Naive thymus-derived CD4-positive, alpha-beta T cell (primary cell): ENCODE data around the gene EPO. TPM values are rescaled to one million over a fixed set of nuclear protein-coding genes. Genes with fewer than 3 reads are reported as not detected.
"Not testable (repeated sequence)": the region's sequence is repeated elsewhere in the genome, so short reads cannot be mapped to it uniquely, and the experiment has no call there.

Experiments used
- ATAC-seq: fragments of 150-1000 bp; cut with Tn5 transposase; 2 replicates; pipeline ENCODE4 v1.10.0; 2021; ENCODE audit warnings: mild to moderate bottlenecking, moderate library complexity
- CTCF ChIA-PET: fragments of 350-600 bp; sonication (Branson Sonifier 250); formaldehyde crosslinking; loops from one replicate; lab custom pipeline; 2021; ENCODE audit warnings: antibody characterized with exemption; lab: Charles Lee
- POLR2A ChIA-PET: fragments of 350-600 bp; sonication (Branson Sonifier 250); formaldehyde crosslinking; loops from one replicate; lab custom pipeline; 2021; ENCODE audit warnings: antibody characterized with exemption, inconsistent platforms; lab: Charles Lee
- DNase-seq, 9 donors: peaks; one replicate each; pipeline versions ENCODE4 v3.0.0 to v3.0.0-alpha.2; 2020 to 2022; ENCODE audit warnings: mixed read lengths in 1 of 9
- H3K27ac ChIP-seq: one replicate; pipeline ENCODE4 v1.7.0; 2013; ENCODE audit warnings: mild to moderate bottlenecking, low read depth, low read length, moderate library complexity
- H3K27me3 ChIP-seq, 2 donors: one replicate each; pipeline ENCODE4 v1.7.0; 2013; ENCODE audit warnings: low read length in 2 of 2, mild to moderate bottlenecking in 2 of 2, moderate library complexity in 2 of 2; ENCODE audit not compliant: control insufficient read depth in 2 of 2, insufficient read depth in 2 of 2
- H3K36me3 ChIP-seq, 3 experiments: 1 replicate in 2 of 3; 2 replicates in 1 of 3; pipeline ENCODE4 v1.7.0; 2013; ENCODE audit warnings: low read length in 3 of 3, mild to moderate bottlenecking in 3 of 3, moderate library complexity in 1 of 3; ENCODE audit not compliant: insufficient read depth in 3 of 3, control insufficient read depth in 2 of 3
- H3K4me1 ChIP-seq, 2 donors: one replicate each; pipeline ENCODE4 v1.7.0; 2013; ENCODE audit warnings: low read length in 2 of 2, mild to moderate bottlenecking in 2 of 2, moderate library complexity in 1 of 2; ENCODE audit not compliant: control insufficient read depth in 2 of 2, insufficient read depth in 2 of 2
- H3K4me3 ChIP-seq: 2 replicates; pipeline ENCODE4 v1.7.0; 2013; ENCODE audit warnings: mild to moderate bottlenecking, low read length
- H3K9me3 ChIP-seq, 3 experiments: 1 replicate in 2 of 3; 2 replicates in 1 of 3; pipeline ENCODE4 v1.7.0; 2013; ENCODE audit warnings: low read length in 3 of 3; ENCODE audit not compliant: control insufficient read depth in 2 of 3
- H3K27ac Mint-ChIP-seq, 9 donors: one replicate each; pipeline ENCODE4 v1.8.0; 2020 to 2022; ENCODE audit warnings: mixed read lengths in 9 of 9, mild to moderate bottlenecking in 8 of 9, moderate library complexity in 5 of 9, inconsistent platforms in 2 of 9
- H3K27me3 Mint-ChIP-seq, 5 donors: one replicate each; pipeline ENCODE4 v1.8.0; 2021 to 2022; ENCODE audit warnings: mixed read lengths in 5 of 5, mild to moderate bottlenecking in 1 of 5
- H3K36me3 Mint-ChIP-seq, 5 donors: one replicate each; pipeline ENCODE4 v1.8.0; 2020 to 2022; ENCODE audit warnings: mixed read lengths in 5 of 5, mild to moderate bottlenecking in 3 of 5, inconsistent platforms in 1 of 5
- H3K4me1 Mint-ChIP-seq, 7 donors: one replicate each; pipeline ENCODE4 v1.8.0; 2020 to 2022; ENCODE audit warnings: mixed read lengths in 7 of 7, mild to moderate bottlenecking in 3 of 7, inconsistent platforms in 1 of 7
- H3K4me3 Mint-ChIP-seq, 10 donors: one replicate each; pipeline ENCODE4 v1.8.0; 2020 to 2022; ENCODE audit warnings: mild to moderate bottlenecking in 10 of 10, mixed read lengths in 10 of 10, moderate library complexity in 6 of 10, inconsistent platforms in 2 of 10
- H3K9me3 Mint-ChIP-seq, 11 donors: one replicate each; pipeline ENCODE4 v1.8.0; 2020 to 2022; ENCODE audit warnings: mixed read lengths in 11 of 11, mild to moderate bottlenecking in 4 of 11, inconsistent platforms in 1 of 11, moderate library complexity in 1 of 11
- intact Hi-C, 2 donors: fragments of 100-400 bp; cut with micrococcal nuclease; formaldehyde crosslinking; loops; one replicate each; pipeline ENCODE4 v1.15.1; 2023
- polyA plus RNA-seq, 2 donors: library from polyadenylated mRNA; unstranded; fragments of 300-500 nt; fragmentation: Illumina TruSeq; gene quantifications; one replicate each; pipeline ENCODE4 v1.2.3, GENCODE V29; 2021
- total RNA-seq, 6 experiments: library from RNA in 5 of 6; stranded (reverse) in 5 of 6; gene quantifications; 1 replicate in 5 of 6; 2 replicates in 1 of 6; pipeline ENCODE4 v1.2.3 and lab custom pipeline; 2021 to 2026

The EPO gene
- total and polyA plus RNA-seq, 7 experiments from 2014 or later, result not detected

DNA sequence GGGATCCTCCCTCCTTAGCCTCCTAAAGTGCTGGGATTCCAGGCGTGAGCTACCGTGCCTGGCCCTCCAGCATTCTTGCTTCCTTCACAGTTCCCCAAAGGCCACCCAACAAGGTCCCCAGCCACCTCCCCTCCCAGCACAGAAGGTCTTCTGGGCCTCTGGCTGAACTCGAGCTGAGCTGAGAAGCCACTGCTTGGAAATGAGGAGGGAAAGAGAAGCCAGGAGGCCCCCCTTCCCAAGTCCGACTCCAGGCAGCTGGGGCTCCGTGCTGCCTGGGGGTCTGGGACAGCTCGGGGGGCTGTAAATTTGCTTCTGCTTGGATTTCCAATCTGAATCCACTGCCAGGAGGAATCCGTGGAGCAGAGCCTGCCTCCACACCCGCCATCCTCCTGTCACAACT is 5.5 kb upstream of the EPO start:
- Histone ChIP-seq H3K4me3 (no peak overlapping the region), H3K36me3 (no peaks in the 10 kb centered on the region), H3K27ac (no peak overlapping the region), H3K27me3 (no peaks in the 10 kb centered on the region), H3K4me1 (no peaks in the 10 kb centered on the region), H3K9me3 (no peaks in the 10 kb centered on the region)
- POLR2A ChIA-PET, result no interaction called here
- peaks cover 11 to 18% (median 16%) of the 10 kb centered on the region in 5 donors for H3K27me3 Mint-ChIP-seq
- H3K4me3 Mint-ChIP-seq, result no peak overlapping the region
- intact Hi-C loops, result no loop called here
- DNase-seq, result no peak
- H3K27ac Mint-ChIP-seq, result no peak overlapping the region
- H3K4me1 Mint-ChIP-seq, result peaks cover 0 to 7% (median under 1%) of the 10 kb centered on the region in 7 donors
- H3K36me3 Mint-ChIP-seq, result peaks cover 0 to 4% (median 0%) of the 10 kb centered on the region in 5 donors
- CTCF ChIA-PET, result no interaction called here
- H3K9me3 Mint-ChIP-seq, result peaks cover 0 to 20% (median 7%) of the 10 kb centered on the region in 11 donors
- no peak for ATAC-seq

DNA sequence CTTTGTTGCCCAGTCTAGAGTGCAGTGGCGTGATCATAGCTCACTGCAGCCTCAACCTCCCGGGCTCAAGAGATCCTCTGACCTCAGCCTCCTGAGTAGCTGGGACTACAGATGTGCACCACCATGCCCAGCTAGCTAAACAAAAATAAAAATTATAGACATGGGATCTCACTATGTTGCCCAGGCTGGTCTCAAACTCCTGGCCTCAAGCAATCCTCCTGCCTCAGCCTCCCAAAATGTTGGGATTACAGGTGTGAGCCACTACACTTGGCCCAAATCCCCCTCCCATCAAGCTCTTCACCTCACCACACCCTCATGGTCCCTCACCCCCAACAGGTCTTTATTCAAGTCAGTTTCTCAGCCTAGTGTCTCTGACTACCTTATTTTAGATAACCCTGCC is 3.2 kb upstream of the EPO start:
- H3K4me1 Mint-ChIP-seq, H3K27ac ChIP-seq, H3K27me3 ChIP-seq, H3K4me1 ChIP-seq, H3K4me3 ChIP-seq, ATAC-seq, DNase-seq, H3K4me3 Mint-ChIP-seq, intact Hi-C loops, H3K27ac Mint-ChIP-seq, H3K36me3 ChIP-seq, CTCF ChIA-PET, H3K9me3 ChIP-seq, H3K36me3 Mint-ChIP-seq: not testable (repeated sequence)
- POLR2A ChIA-PET, result interaction anchor here (0.6 kb wide), 1 partner anchor 153 kb away, joined by 4 read pairs; no protein-coding TSS in a partner anchor
- H3K27me3 Mint-ChIP-seq, result peaks cover 26 to 36% (median 33%) of the 10 kb centered on the region in 5 donors
- H3K9me3 Mint-ChIP-seq, result peaks cover 0 to 20% (median 7%) of the 10 kb centered on the region in 11 donors

DNA sequence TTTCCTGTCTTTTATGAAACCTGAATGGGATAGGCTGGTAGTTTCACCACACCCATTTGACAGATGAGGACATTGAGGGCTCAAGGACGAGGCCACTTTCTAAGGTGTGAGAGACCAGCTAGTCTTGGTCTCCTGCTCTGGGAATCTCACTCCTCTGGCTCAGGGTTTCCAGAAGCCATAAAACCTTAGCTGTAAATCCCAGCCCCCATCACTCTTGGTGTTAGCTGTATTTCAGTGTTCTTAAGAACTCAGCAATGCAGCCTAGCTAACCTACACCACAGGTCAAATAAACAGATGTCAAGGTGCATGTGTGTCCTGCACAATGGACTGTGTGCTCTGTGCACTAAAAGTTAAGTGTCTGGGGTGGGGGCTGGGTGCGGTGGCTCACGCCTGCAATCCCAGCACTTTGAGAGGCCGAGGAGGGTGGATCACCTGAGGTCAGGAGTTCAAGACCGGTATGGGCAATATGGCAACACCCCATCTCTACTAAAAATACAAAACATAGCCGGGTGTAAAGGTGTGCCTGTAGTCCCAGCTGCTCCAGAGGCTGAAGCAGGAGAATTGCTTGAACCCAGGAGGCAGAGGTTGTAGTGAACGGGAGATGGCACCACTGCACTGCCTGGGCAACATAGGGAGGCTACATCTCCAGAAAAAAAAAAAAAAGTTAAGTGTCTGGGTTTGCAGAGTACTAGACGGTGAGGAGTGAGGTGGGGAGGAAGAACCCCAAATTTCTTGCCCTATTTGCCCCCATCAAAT is 567 bp upstream of the EPO start:
- Histone ChIP-seq H3K4me1 (no peaks in the 10 kb centered on the region), H3K36me3 (no peaks in the 10 kb centered on the region), H3K4me3 (no peak overlapping the region), H3K27me3 (peaks cover 0 to 9% of the 10 kb centered on the region in 2 donors), H3K9me3 (no peaks in the 10 kb centered on the region), H3K27ac (no peak overlapping the region)
- Mint-ChIP-seq H3K9me3 (peaks cover 0 to 20% (median 8%) of the 10 kb centered on the region in 11 donors), H3K36me3 (peaks cover 0 to 4% (median 0%) of the 10 kb centered on the region in 5 donors), H3K4me3 (peak overlapping the region in 2 of 10 donors; percentile 14 to 70), H3K27ac (no peak overlapping the region), H3K4me1 (peaks cover 0 to 5% (median 2%) of the 10 kb centered on the region in 7 donors), H3K27me3 (peaks cover 44 to 51% (median 45%) of the 10 kb centered on the region in 5 donors)
- ATAC-seq (no peak), DNase-seq (no peak)
- CTCF ChIA-PET, result no interaction called here
- intact Hi-C loops, result no loop called here
- POLR2A ChIA-PET, result interaction anchor here (0.7 kb wide), 1 partner anchor 52 kb away, joined by 3 read pairs; no protein-coding TSS in a partner anchor

DNA sequence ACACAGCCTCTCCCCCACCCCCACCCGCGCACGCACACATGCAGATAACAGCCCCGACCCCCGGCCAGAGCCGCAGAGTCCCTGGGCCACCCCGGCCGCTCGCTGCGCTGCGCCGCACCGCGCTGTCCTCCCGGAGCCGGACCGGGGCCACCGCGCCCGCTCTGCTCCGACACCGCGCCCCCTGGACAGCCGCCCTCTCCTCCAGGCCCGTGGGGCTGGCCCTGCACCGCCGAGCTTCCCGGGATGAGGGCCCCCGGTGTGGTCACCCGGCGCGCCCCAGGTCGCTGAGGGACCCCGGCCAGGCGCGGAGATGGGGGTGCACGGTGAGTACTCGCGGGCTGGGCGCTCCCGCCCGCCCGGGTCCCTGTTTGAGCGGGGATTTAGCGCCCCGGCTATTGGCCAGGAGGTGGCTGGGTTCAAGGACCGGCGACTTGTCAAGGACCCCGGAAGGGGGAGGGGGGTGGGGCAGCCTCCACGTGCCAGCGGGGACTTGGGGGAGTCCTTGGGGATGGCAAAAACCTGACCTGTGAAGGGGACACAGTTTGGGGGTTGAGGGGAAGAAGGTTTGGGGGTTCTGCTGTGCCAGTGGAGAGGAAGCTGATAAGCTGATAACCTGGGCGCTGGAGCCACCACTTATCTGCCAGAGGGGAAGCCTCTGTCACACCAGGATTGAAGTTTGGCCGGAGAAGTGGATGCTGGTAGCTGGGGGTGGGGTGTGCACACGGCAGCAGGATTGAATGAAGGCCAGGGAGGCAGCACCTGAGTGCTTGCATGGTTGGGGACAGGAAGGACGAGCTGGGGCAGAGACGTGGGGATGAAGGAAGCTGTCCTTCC is 620 bp downstream of the EPO start:
- intact Hi-C loops, result no loop called here
- Mint-ChIP-seq H3K27ac (no peak overlapping the region), H3K4me3 (peak overlapping the region in 2 of 10 donors; percentile 43 to 70), H3K36me3 (peaks cover 0 to 4% (median 0%) of the 10 kb centered on the region in 5 donors), H3K9me3 (peaks cover 0 to 20% (median 8%) of the 10 kb centered on the region in 11 donors), H3K4me1 (peaks cover 0 to 5% (median 4%) of the 10 kb centered on the region in 7 donors), H3K27me3 (peaks cover 44 to 50% (median 46%) of the 10 kb centered on the region in 5 donors)
- Histone ChIP-seq H3K4me1 (no peaks in the 10 kb centered on the region), H3K4me3 (no peak overlapping the region), H3K36me3 (no peaks in the 10 kb centered on the region), H3K27ac (no peak overlapping the region), H3K9me3 (no peaks in the 10 kb centered on the region), H3K27me3 (peaks cover 0 to 9% of the 10 kb centered on the region in 2 donors)
- ATAC-seq, result no peak
- CTCF ChIA-PET, result no interaction called here
- POLR2A ChIA-PET, result no interaction called here
- no peak for DNase-seq

DNA sequence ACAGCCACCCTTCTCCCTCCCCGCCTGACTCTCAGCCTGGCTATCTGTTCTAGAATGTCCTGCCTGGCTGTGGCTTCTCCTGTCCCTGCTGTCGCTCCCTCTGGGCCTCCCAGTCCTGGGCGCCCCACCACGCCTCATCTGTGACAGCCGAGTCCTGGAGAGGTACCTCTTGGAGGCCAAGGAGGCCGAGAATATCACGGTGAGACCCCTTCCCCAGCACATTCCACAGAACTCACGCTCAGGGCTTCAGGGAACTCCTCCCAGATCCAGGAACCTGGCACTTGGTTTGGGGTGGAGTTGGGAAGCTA is 1.2 kb downstream of the EPO start:
- POLR2A ChIA-PET, result no interaction called here
- no peak for DNase-seq
- no peak for ATAC-seq
- Histone ChIP-seq H3K27me3 (peaks cover 0 to 9% of the 10 kb centered on the region in 2 donors), H3K9me3 (no peaks in the 10 kb centered on the region), H3K4me1 (no peaks in the 10 kb centered on the region), H3K4me3 (no peak overlapping the region), H3K36me3 (no peaks in the 10 kb centered on the region), H3K27ac (no peak overlapping the region)
- intact Hi-C loops, result no loop called here
- peaks cover 0 to 20% (median 8%) of the 10 kb centered on the region in 11 donors for H3K9me3 Mint-ChIP-seq
- no peak overlapping the region for H3K27ac Mint-ChIP-seq
- CTCF ChIA-PET, result no interaction called here
- H3K4me3 Mint-ChIP-seq, result peak overlapping the region in 1 of 10 donors; percentile 30
- peaks cover 0 to 4% (median 0%) of the 10 kb centered on the region in 5 donors for H3K36me3 Mint-ChIP-seq
- H3K4me1 Mint-ChIP-seq, result peaks cover 0 to 5% (median 4%) of the 10 kb centered on the region in 7 donors
- peaks cover 44 to 50% (median 46%) of the 10 kb centered on the region in 5 donors for H3K27me3 Mint-ChIP-seq

DNA sequence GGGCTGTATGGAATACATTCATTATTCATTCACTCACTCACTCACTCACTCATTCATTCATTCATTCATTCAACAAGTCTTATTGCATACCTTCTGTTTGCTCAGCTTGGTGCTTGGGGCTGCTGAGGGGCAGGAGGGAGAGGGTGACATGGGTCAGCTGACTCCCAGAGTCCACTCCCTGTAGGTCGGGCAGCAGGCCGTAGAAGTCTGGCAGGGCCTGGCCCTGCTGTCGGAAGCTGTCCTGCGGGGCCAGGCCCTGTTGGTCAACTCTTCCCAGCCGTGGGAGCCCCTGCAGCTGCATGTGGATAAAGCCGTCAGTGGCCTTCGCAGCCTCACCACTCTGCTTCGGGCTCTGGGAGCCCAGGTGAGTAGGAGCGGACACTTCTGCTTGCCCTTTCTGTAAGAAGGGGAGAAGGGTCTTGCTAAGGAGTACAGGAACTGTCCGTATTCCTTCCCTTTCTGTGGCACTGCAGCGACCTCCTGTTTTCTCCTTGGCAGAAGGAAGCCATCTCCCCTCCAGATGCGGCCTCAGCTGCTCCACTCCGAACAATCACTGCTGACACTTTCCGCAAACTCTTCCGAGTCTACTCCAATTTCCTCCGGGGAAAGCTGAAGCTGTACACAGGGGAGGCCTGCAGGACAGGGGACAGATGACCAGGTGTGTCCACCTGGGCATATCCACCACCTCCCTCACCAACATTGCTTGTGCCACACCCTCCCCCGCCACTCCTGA is 2.4 kb downstream of the EPO start:
- H3K36me3 Mint-ChIP-seq, result peaks cover 0 to 4% (median 0%) of the 10 kb centered on the region in 5 donors
- Histone ChIP-seq H3K27ac (no peak overlapping the region), H3K4me1 (no peaks in the 10 kb centered on the region), H3K9me3 (no peaks in the 10 kb centered on the region), H3K27me3 (peaks cover 0 to 9% of the 10 kb centered on the region in 2 donors), H3K36me3 (no peaks in the 10 kb centered on the region), H3K4me3 (no peak overlapping the region)
- peaks cover 0 to 19% (median 7%) of the 10 kb centered on the region in 11 donors for H3K9me3 Mint-ChIP-seq
- DNase-seq (no peak), ATAC-seq (no peak)
- H3K27me3 Mint-ChIP-seq, result peaks cover 47 to 55% (median 51%) of the 10 kb centered on the region in 5 donors
- ChIA-PET POLR2A (no interaction called here), CTCF (interaction anchor here (0.5 to 1.2 kb wide), 3 partner anchors 17 to 251 kb away, joined by 3 to 5 read pairs (median 3); partner anchors contain the start of gene POP7)
- H3K4me1 Mint-ChIP-seq, result peaks cover 0 to 5% (median 4%) of the 10 kb centered on the region in 7 donors
- H3K4me3 Mint-ChIP-seq, result no peak overlapping the region
- no peak overlapping the region for H3K27ac Mint-ChIP-seq
- intact Hi-C loops, result no loop called here
